MM.1S (cell line): ENCODE results near the gene FEZ2.

Experiments used
- EZH2 ChIP-seq: fragments of 300-600 bp; sonication (generic); optimal IDR thresholded peaks from 2 replicates; pipeline ENCODE3; 2017; ENCODE audit warnings: low read depth, mild to moderate bottlenecking, antibody characterized with exemption, low read length, mixed read lengths
- EZH2phosphoT487 ChIP-seq: fragments of 300-600 bp; sonication (generic); IDR thresholded peaks from 2 replicates; pipeline ENCODE4 v1.6.1; 2018; ENCODE audit warnings: antibody characterized with exemption, low read length
- TF ChIP-seq, protein P1 (sequence below): fragments of 300-600 bp; sonication (generic); IDR thresholded peaks from 2 replicates; pipeline ENCODE4 v1.5.1; 2016; ENCODE audit warnings: antibody characterized with exemption, low read length, mixed read lengths

DNA sequence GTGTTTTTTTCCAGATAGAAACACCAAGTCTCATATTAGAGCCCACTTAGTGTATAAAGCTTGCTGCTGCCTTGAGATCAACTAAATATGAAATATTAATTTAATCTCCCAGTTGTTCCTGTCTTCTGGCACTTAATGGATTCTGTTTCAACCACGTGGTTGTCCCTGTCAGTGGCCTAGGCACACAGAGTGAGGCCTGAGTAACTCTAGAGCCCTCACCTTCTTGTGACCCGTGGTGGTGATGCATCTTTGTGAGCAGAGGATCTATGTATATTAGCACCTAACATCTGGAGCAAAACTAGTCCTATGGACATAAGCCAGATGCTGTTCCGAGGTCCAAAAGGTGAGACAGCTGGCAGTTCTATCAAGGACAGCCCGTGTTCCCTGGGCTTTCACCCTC lies 74.8 kb downstream of the FEZ2 start:
- TF ChIP-seq, protein P1, sequence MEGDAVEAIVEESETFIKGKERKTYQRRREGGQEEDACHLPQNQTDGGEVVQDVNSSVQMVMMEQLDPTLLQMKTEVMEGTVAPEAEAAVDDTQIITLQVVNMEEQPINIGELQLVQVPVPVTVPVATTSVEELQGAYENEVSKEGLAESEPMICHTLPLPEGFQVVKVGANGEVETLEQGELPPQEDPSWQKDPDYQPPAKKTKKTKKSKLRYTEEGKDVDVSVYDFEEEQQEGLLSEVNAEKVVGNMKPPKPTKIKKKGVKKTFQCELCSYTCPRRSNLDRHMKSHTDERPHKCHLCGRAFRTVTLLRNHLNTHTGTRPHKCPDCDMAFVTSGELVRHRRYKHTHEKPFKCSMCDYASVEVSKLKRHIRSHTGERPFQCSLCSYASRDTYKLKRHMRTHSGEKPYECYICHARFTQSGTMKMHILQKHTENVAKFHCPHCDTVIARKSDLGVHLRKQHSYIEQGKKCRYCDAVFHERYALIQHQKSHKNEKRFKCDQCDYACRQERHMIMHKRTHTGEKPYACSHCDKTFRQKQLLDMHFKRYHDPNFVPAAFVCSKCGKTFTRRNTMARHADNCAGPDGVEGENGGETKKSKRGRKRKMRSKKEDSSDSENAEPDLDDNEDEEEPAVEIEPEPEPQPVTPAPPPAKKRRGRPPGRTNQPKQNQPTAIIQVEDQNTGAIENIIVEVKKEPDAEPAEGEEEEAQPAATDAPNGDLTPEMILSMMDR = no peak
- no peak for TF ChIP-seq EZH2
- TF ChIP-seq EZH2phosphoT487 = no peak
